GM12878 (cell line): ENCODE measurements around the gene RNF168. TPM values are rescaled to one million over a fixed set of nuclear protein-coding genes. Genes with fewer than 3 reads are reported as not detected.
A peak's percentile ranks its signal among the peaks of the same experiment; 100 is the strongest.

Source experiments
- ATAC-seq: fragments of 200-7000 bp; cut with Tn5 transposase; 3 replicates; pipeline ENCODE4 v1.9.1; 2020; ENCODE audit warnings: mild to moderate bottlenecking, moderate library complexity
- BruUV-seq: library from RNA; stranded (reverse); fragments of 400-500 nt; replicated peaks from 2 replicates; lab custom pipeline; 2021; lab: Mats Ljungman, UMichigan
- CTCF ChIA-PET: fragments of 300-600 bp; sonication (Branson Sonifier 250); formaldehyde crosslinking; extraction: SDS; loops from one replicate; lab custom pipeline; 2021; ENCODE audit warnings: inconsistent platforms; lab: Yijun Ruan, JAX
- POLR2A ChIA-PET: fragments of 350-600 bp; formaldehyde crosslinking; extraction: SDS; loops from one replicate; lab custom pipeline; 2021; ENCODE audit warnings: inconsistent platforms; lab: Charles Lee
- RAD21 ChIA-PET: fragments of 300-600 bp; sonication (Branson Sonifier 250); formaldehyde crosslinking; loops from one replicate; lab custom pipeline; 2023; ENCODE audit warnings: antibody characterized with exemption; ENCODE audit not compliant: unreplicated experiment; lab: Charles Lee
- SMC1A ChIA-PET: fragments of 300-600 bp; sonication (Branson Sonifier 250); formaldehyde crosslinking; loops from one replicate; lab custom pipeline; 2023; ENCODE audit not compliant: unreplicated experiment, uncharacterized antibody; lab: Charles Lee
- DNase-seq: peaks from one replicate; pipeline ENCODE4 v3.0.0-alpha.2; 2011; ENCODE audit warnings: low read depth, low spot score
- FAIRE-seq: peaks from 3 replicates; lab custom pipeline; 2011; peaks lifted over from hg19 to GRCh38; lab: Jason Lieb, UNC
- H2AFZ ChIP-seq: 2 replicates; pipeline ENCODE4 v1.6.0; 2011; ENCODE audit warnings: low read depth, low read length, control low read depth; ENCODE audit not compliant: control insufficient read depth
- H3K27ac ChIP-seq: 2 replicates; pipeline ENCODE4 v1.5.1; 2011; ENCODE audit warnings: control low read depth; ENCODE audit not compliant: control insufficient read depth, insufficient read depth
- H3K27me3 ChIP-seq, 2 experiments: replicated peaks in 1 of 2; 2 replicates each; pipeline versions ENCODE4 v1.6.0 to v1.6.1; 2011; ENCODE audit warnings: low read length in 1 of 2; ENCODE audit not compliant: control insufficient read depth in 2 of 2, insufficient read depth in 2 of 2
- H3K36me3 ChIP-seq, 2 experiments: 2 replicates each; pipeline ENCODE4 v1.5.1; 2011; ENCODE audit warnings: low read length in 1 of 2; ENCODE audit not compliant: control insufficient read depth in 2 of 2, insufficient read depth in 2 of 2
- H3K4me1 ChIP-seq: 2 replicates; pipeline ENCODE4 v1.6.1; 2011; ENCODE audit warnings: mild to moderate bottlenecking, low read length, moderate library complexity, mixed read lengths; ENCODE audit not compliant: control insufficient read depth, insufficient read depth
- H3K4me2 ChIP-seq: 2 replicates; pipeline ENCODE4 v1.6.0; 2011; ENCODE audit warnings: control low read depth; ENCODE audit not compliant: control insufficient read depth, insufficient read depth
- H3K4me3 ChIP-seq: fragments of 200-600 bp; sonication (generic); 2 replicates; pipeline ENCODE4 v1.5.1; 2016
- H3K79me2 ChIP-seq: 2 replicates; pipeline ENCODE4 v1.6.0; 2011; ENCODE audit warnings: low read length; ENCODE audit not compliant: control insufficient read depth, insufficient read depth
- H3K9ac ChIP-seq: 2 replicates; pipeline ENCODE4 v1.8.0; 2011; ENCODE audit warnings: low read length, control low read depth, mixed read lengths; ENCODE audit not compliant: control insufficient read depth, insufficient read depth
- H3K9me3 ChIP-seq: replicated peaks from 3 replicates; pipeline ENCODE4 v1.5.1; 2011; ENCODE audit warnings: mild to moderate bottlenecking, low read length; ENCODE audit not compliant: control insufficient read depth, insufficient read depth
- H4K20me1 ChIP-seq: 2 replicates; pipeline ENCODE4 v1.6.0; 2011; ENCODE audit not compliant: control insufficient read depth, insufficient read depth
- ATF7 ChIP-seq: fragments of 450-650 bp; IDR thresholded peaks from 2 replicates; pipeline ENCODE4 v1.6.1; 2016; ENCODE audit warnings: low read depth, mild to moderate bottlenecking
- CEBPB ChIP-seq, 2 experiments: fragments of 150-350 bp in 1 of 2; IDR thresholded peaks; 2 replicates each; pipeline ENCODE4 v1.6.1; 2012 to 2014; ENCODE audit warnings: low read depth in 2 of 2, low read length in 2 of 2, borderline replicate concordance in 1 of 2, inconsistent platforms in 1 of 2
- HDAC2 ChIP-seq: fragments of 200-600 bp; sonication (generic); IDR thresholded peaks from 2 replicates; pipeline ENCODE4 v1.6.1; 2017
- IKZF1 ChIP-seq: fragments of 450-650 bp; conservative IDR thresholded peaks from 2 replicates; pipeline ENCODE4 v1.6.1; 2017; ENCODE audit warnings: antibody characterized with exemption, mild to moderate bottlenecking
- MEF2B ChIP-seq: fragments of 450-650 bp; IDR thresholded peaks from 2 replicates; pipeline ENCODE4 v1.6.1; 2018; ENCODE audit warnings: mild to moderate bottlenecking, moderate library complexity; ENCODE audit not compliant: partially characterized antibody, poor library complexity, severe bottlenecking
- RAD51 ChIP-seq: fragments of 450-650 bp; IDR thresholded peaks from 2 replicates; pipeline ENCODE4 v1.6.1; 2016; ENCODE audit warnings: moderate library complexity, mild to moderate bottlenecking, inconsistent platforms
- ZBTB11 ChIP-seq: fragments of 450-650 bp; formaldehyde crosslinking; IDR thresholded peaks from 2 replicates; pipeline ENCODE4 v1.5.0; 2022; ENCODE audit warnings: mild to moderate bottlenecking, missing genetic modification characterization
- ZBTB40 ChIP-seq: fragments of 450-650 bp; IDR thresholded peaks from 2 replicates; pipeline ENCODE4 v1.6.1; 2016; ENCODE audit warnings: mild to moderate bottlenecking, moderate library complexity, borderline replicate concordance
- WGBS: methylation state at CpG from one replicate; pipeline ENCODE4 v1.1.6; 2016; ENCODE audit warnings: low lambda C conversion rate; ENCODE audit not compliant: insufficient replicate concordance, insufficient coverage; ENCODE audit errors: missing lambda C conversion rate; 5-methylcytosine and 5-hydroxymethylcytosine counted together
- in situ Hi-C: fragments of 300-500 bp; cut with MboI; formaldehyde crosslinking; loops from 9 replicates; pipeline ENCODE4 v1.14.3; 2018; ENCODE audit warnings: mixed read lengths
- intact Hi-C: fragments of 100-400 bp; cut with micrococcal nuclease; formaldehyde crosslinking; loops from one replicate; pipeline ENCODE4 v1.14.2; 2022; ENCODE audit not compliant: unreplicated experiment
- polyA plus RNA-seq, 11 experiments: library from polyadenylated mRNA; depleted of rRNA in 4 of 11; unstranded in 6 of 11; stranded (reverse) in 5 of 11; fragments of >200 nt; fragmentation: Nextera tagmentation in 4 of 11; fragmentation: Illumina TruSeq in 1 of 11; extraction: Ambion mirVana in 4 of 11; extraction: Trizol in 1 of 11; gene quantifications; 1 replicate in 1 of 11; 2 replicates in 10 of 11; pipeline versions ENCODE4 v1.2.1 to v1.2.3, GENCODE V29; 2011 to 2016; ENCODE audit warnings: inconsistent platforms in 2 of 11, missing spikeins in 2 of 11, low read depth in 1 of 11
- total RNA-seq, 4 experiments: library from RNA; depleted of rRNA in 3 of 4; stranded (reverse); fragments of >200 nt in 3 of 4; fragmentation: Illumina TruSeq in 1 of 4; extraction: Trizol in 1 of 4; gene quantifications; 2 replicates each; pipeline versions ENCODE4 v1.2.1 to v1.2.3, GENCODE V29; 2013 to 2021

RNF168 gene
- total and polyA plus RNA-seq, 10 of the 15 experiments (the other 5 are each of a cell fraction or from before 2014, with no cell fraction given) = 12.7 to 47.5 (median 24.8) TPM

- TF ChIP-seq ZBTB40 (peak; percentile 87), RAD51 (no peak)
Measured at GRCh38 chr3:196440041-196440537, 63.5 kb downstream of the RNF168 start (continued).

- Histone ChIP-seq H2AFZ (peak within 1 kb of the TSS; percentile 87), H3K27me3 (no peaks in the 10 kb centered on the region), H3K4me1 (peaks cover 6% of the 10 kb centered on the region; the same call in 1 of the 2 replicates), H3K9ac (peak within 1 kb of the TSS; percentile 87), H3K4me3 (peak within 1 kb of the TSS; percentile 89), H3K9me3 (no peaks in the 10 kb centered on the region), H3K79me2 (peaks cover 46% of the 10 kb centered on the region), H3K27ac (peak within 1 kb of the TSS; percentile 86), H3K4me2 (peak within 1 kb of the TSS; percentile 70), H4K20me1 (no peaks in the 10 kb centered on the region), H3K36me3 (no peaks in the 10 kb centered on the region; a peak in 1 of 4 replicates)
- no TSS peak for BruUV-seq
- SMC1A ChIA-PET = interaction anchor here (0.7 to 2.2 kb wide), 6 partner anchors 8 to 1314 kb away, joined by 3 to 6 read pairs (median 3); no protein-coding TSS in a partner anchor
- RAD21 ChIA-PET = interaction anchor here (0.5 to 1.4 kb wide), 5 partner anchors 9 to 53 kb away, joined by 3 to 20 read pairs (median 3); no protein-coding TSS in a partner anchor
- under 1% methylated on average over 56 of the region's 67 CpGs for WGBS
- in situ Hi-C loops (loop anchor here (25.0 kb wide), 1 partner anchor 1295 kb away; no protein-coding TSS in a partner anchor), intact Hi-C loops (no loop called here)
- ATAC-seq (peak; percentile 92), FAIRE-seq (peak; percentile 89), DNase-seq (peak; percentile 85)
- CTCF ChIA-PET = interaction anchor here (0.8 kb wide), 1 partner anchor 33 kb away, joined by 3 read pairs; no protein-coding TSS in a partner anchor
- POLR2A ChIA-PET = interaction anchor here (0.6 to 1.5 kb wide), 9 partner anchors 9 to 900 kb away, joined by 3 to 9 read pairs (median 6); partner anchors contain the start of genes DYNLT2B and RNF168
- TF ChIP-seq ATF7 (peak; percentile 26; the same call in 1 of the 2 replicates), HDAC2 (no peak), MEF2B (no peak), ZBTB11 (CRISPR knock-in tag) (no peak), IKZF1 (peak; percentile 62), CEBPB (IDR thresholded peaks at IDR 0.05; ENCODE audit: borderline replicate concordance in 1 of 2, low read depth in 2 of 2, low read length in 2 of 2) (no peak)
Measured at GRCh38 chr3:196432137-196432879, 71.3 kb downstream of the RNF168 start, which contains the start of gene UBXN7. TSS of gene UBXN7 (minus strand) at chr3:196432427. CDS start at chr3:196432399, 28 bp downstream.
